HCT116 (cell line): Measurements from ENCODE around the gene GCN1. TPM values are rescaled to one million over a fixed set of nuclear protein-coding genes. Genes with fewer than 3 reads are reported as not detected.

Experiments
- ATAC-seq: fragments of 200-7000 bp; cut with Tn5 transposase; 2 replicates; pipeline ENCODE4 v1.9.1; 2020; ENCODE audit warnings: mild to moderate bottlenecking, moderate library complexity
- BruUV-seq: library from RNA; stranded (reverse); fragments of 400-500 nt; replicated peaks from 2 replicates; lab custom pipeline; 2021; lab: Mats Ljungman, UMichigan
- CTCF ChIA-PET: fragments of 300-600 bp; sonication (Branson Sonifier 250); formaldehyde crosslinking; loops from one replicate; lab custom pipeline; 2021; ENCODE audit warnings: antibody characterized with exemption; lab: Charles Lee
- POLR2A ChIA-PET: fragments of 300-600, 350-600 bp; sonication (Branson Sonifier 250); formaldehyde crosslinking; loops from one replicate; lab custom pipeline; 2021; ENCODE audit warnings: antibody characterized with exemption; lab: Charles Lee
- RAD21 ChIA-PET, 2 experiments: fragments of 300-600 bp; sonication (Branson Sonifier 250); formaldehyde crosslinking; loops; one replicate each; lab custom pipeline; 2023; ENCODE audit warnings: low total read pairs in 2 of 2; ENCODE audit not compliant: uncharacterized antibody in 2 of 2, unreplicated experiment in 2 of 2, low non-redundant PET in 1 of 2; lab: Charles Lee
- DNase-seq: peaks from one replicate; pipeline ENCODE4 v3.0.0-alpha.2; 2010; ENCODE audit warnings: low read depth, low spot score
- H2AFZ ChIP-seq: fragments of 200-600 bp; shearing (Covaris generic), sonication (generic); 2 replicates; pipeline ENCODE4 v1.6.1; 2017; ENCODE audit warnings: low read depth, mixed run types, mixed read lengths, antibody characterized with exemption, low read length; ENCODE audit not compliant: poor library complexity, severe bottlenecking
- H3K27ac ChIP-seq: 2 replicates; pipeline ENCODE4 v1.5.1; 2012; ENCODE audit warnings: low read depth, low read length
- H3K27me3 ChIP-seq: fragments of 200-600 bp; sonication (generic); 2 replicates; pipeline ENCODE4 v1.6.1; 2016; ENCODE audit warnings: mixed run types, low read length, mixed read lengths; ENCODE audit not compliant: insufficient read depth
- H3K36me3 ChIP-seq, 2 experiments: fragments of 200-500 bp in 1 of 2; fragments of 200-600 bp in 1 of 2; sonication (Bioruptor generic) in 1 of 2; sonication (generic) in 1 of 2; 2 replicates each; pipeline versions ENCODE4 v1.5.1 to v1.6.1; 2014 to 2016; ENCODE audit warnings: low read length in 2 of 2, inconsistent platforms in 1 of 2, mixed read lengths in 1 of 2, mixed run types in 1 of 2; ENCODE audit not compliant: insufficient read depth in 2 of 2, control insufficient read depth in 1 of 2
- H3K4me1 ChIP-seq, 2 experiments: fragments of 200-600 bp in 1 of 2; sonication (generic) in 1 of 2; 2 replicates each; pipeline versions ENCODE4 v1.5.1 to v1.6.1; 2012 to 2017; ENCODE audit warnings: low read length in 2 of 2, inconsistent platforms in 1 of 2, mild to moderate bottlenecking in 1 of 2, mixed read lengths in 1 of 2, mixed run types in 1 of 2, moderate library complexity in 1 of 2; ENCODE audit not compliant: insufficient read depth in 2 of 2, control insufficient read depth in 1 of 2
- H3K4me2 ChIP-seq: fragments of 200-600 bp; sonication (generic); 2 replicates; pipeline ENCODE4 v1.6.1; 2017; ENCODE audit warnings: mixed run types, low read length, mixed read lengths
- H3K4me3 ChIP-seq, 2 experiments: fragments of 200-600 bp in 1 of 2; sonication (generic) in 1 of 2; replicated peaks in 1 of 2; 2 replicates each; pipeline ENCODE4 v1.5.1; 2011 to 2016; ENCODE audit warnings: low read length in 2 of 2, control low read depth in 1 of 2, low read depth in 1 of 2, mild to moderate bottlenecking in 1 of 2, mixed read lengths in 1 of 2, mixed run types in 1 of 2
- H3K79me2 ChIP-seq: fragments of 200-600 bp; sonication (generic); 2 replicates; pipeline ENCODE4 v1.6.1; 2017; ENCODE audit warnings: mild to moderate bottlenecking, mixed run types, low read length, moderate library complexity, mixed read lengths; ENCODE audit not compliant: insufficient read depth
- H3K9ac ChIP-seq: fragments of 200-600 bp; sonication (generic); 2 replicates; pipeline ENCODE4 v1.6.1; 2016; ENCODE audit warnings: low read length, mixed read lengths
- H3K9me2 ChIP-seq: fragments of 200-600 bp; sonication (generic), shearing (Covaris generic); 2 replicates; pipeline ENCODE4 v1.6.1; 2017; ENCODE audit warnings: mixed run types, mild to moderate bottlenecking, moderate library complexity; ENCODE audit not compliant: insufficient read depth
- H3K9me3 ChIP-seq, 2 experiments: fragments of 200-500 bp in 1 of 2; fragments of 200-600 bp in 1 of 2; sonication (Bioruptor generic) in 1 of 2; sonication (generic) in 1 of 2; 2 replicates each; pipeline ENCODE4 v1.6.1; 2014 to 2017; ENCODE audit warnings: low read length in 2 of 2, mixed read lengths in 2 of 2, inconsistent platforms in 1 of 2, low read depth in 1 of 2, mild to moderate bottlenecking in 1 of 2, mixed run types in 1 of 2, moderate library complexity in 1 of 2; ENCODE audit not compliant: control insufficient read depth in 1 of 2, insufficient read depth in 1 of 2
- H4K20me1 ChIP-seq: fragments of 200-600 bp; sonication (generic), shearing (Covaris generic); 2 replicates; pipeline ENCODE4 v1.6.1; 2017; ENCODE audit warnings: mixed run types, mild to moderate bottlenecking, moderate library complexity; ENCODE audit not compliant: insufficient read depth
- POLR2A ChIP-seq: IDR thresholded peaks from 2 replicates; pipeline ENCODE4 v1.7.0; 2011; ENCODE audit warnings: borderline replicate concordance; ENCODE audit not compliant: insufficient read depth, insufficient read length; ENCODE audit errors: extremely low read depth
- SRF ChIP-seq: IDR thresholded peaks from 2 replicates; pipeline ENCODE4 v1.6.1; 2012; ENCODE audit warnings: low read depth
- YY1 ChIP-seq: IDR thresholded peaks from 2 replicates; pipeline ENCODE4 v1.6.1; 2011; ENCODE audit warnings: low read length, low read depth, moderate library complexity, mild to moderate bottlenecking; ENCODE audit not compliant: insufficient replicate concordance; ENCODE audit errors: extremely low read depth
- intact Hi-C: fragments of 100-400 bp; cut with micrococcal nuclease; formaldehyde crosslinking; loops from 2 replicates; pipeline ENCODE4 v1.10.0; 2022
- microRNA-seq: library from miRNA; unstranded; fragments of <30 nt; microRNA quantifications from one replicate; pipeline ENCODE4, GENCODE V29; 2016; ENCODE audit warnings: borderline number of aligned reads
- total RNA-seq: library from RNA; stranded (reverse); gene quantifications from one replicate; pipeline ENCODE4 v1.2.1, GENCODE V29; 2021; ENCODE audit not compliant: unreplicated experiment

The GCN1 gene
- total RNA-seq, 1 experiment from 2014 or later, result 184 TPM

GRCh38 chr12:120077260-120077659, 117.3 kb downstream of the GCN1 start:
- Histone ChIP-seq H3K27me3 (no peaks in the 10 kb centered on the region), H3K9ac (no peak overlapping the region), H2AFZ (no peak overlapping the region), H3K9me2 (no peaks in the 10 kb centered on the region), H3K4me2 (no peak overlapping the region), H3K4me1 (peaks cover 17 to 22% of the 10 kb centered on the region in 2 experiments), H3K79me2 (no peaks in the 10 kb centered on the region), H4K20me1 (no peaks in the 10 kb centered on the region), H3K4me3 (no peak overlapping the region), H3K27ac (no peak overlapping the region), H3K36me3 (no peaks in the 10 kb centered on the region; a peak in 1 of 4 replicates)
- DNase-seq (no peak), ATAC-seq (no peak)
- BruUV-seq, result no TSS peak
- ChIA-PET CTCF (interaction anchor here (1.0 kb wide), 1 partner anchor 10 kb away, joined by 3 read pairs; no protein-coding TSS in a partner anchor), POLR2A (no interaction called here)
- TF ChIP-seq SRF (no peak), YY1 (no peak), POLR2A (no peak)
- TF ChIP-seq, all 23 proteins: peak for 0
- H3K9me3 ChIP-seq, result no peaks in the 10 kb centered on the region
- RAD21 ChIA-PET, result no interaction called here
- intact Hi-C loops, result no loop called here

Small RNAs within 50 kb of the gene (microRNA-seq; reads per million reads assigned to microRNA genes)
- gene MIR4498, result 1.2 reads per million

Other genes starting within 250 kb of the GCN1 start
- 18.2 TPM for gene BICDL1, start 205.5 kb downstream of the GCN1 start, total RNA-seq
- gene RAB35, start 78.0 kb downstream of the GCN1 start, total RNA-seq, result 57.1 TPM
- gene RPLP0, start 6.4 kb upstream of the GCN1 start, total RNA-seq, result 4,123 TPM
- 211 TPM for gene PXN, start 71.0 kb upstream of the GCN1 start, total RNA-seq
- gene RNU4-2, start 97.2 kb upstream of the GCN1 start, total RNA-seq, result 2,248 TPM
- 2,323 TPM for gene RNU4-1, start 98.5 kb upstream of the GCN1 start, total RNA-seq
- gene SIRT4, start 107.6 kb upstream of the GCN1 start, total RNA-seq, result 2.8 TPM
- 2.0 TPM for gene PLA2G1B, start 133.1 kb upstream of the GCN1 start, total RNA-seq
- gene MSI1, start 174.4 kb upstream of the GCN1 start, total RNA-seq, result 26.0 TPM
- 464 TPM for gene COX6A1, start 243.4 kb upstream of the GCN1 start, total RNA-seq